HG02938 (cell line): ENCODE measurements around the gene SLC49A3.
"Not testable (repeated sequence)": the region's sequence is repeated elsewhere in the genome, so short reads cannot be mapped to it uniquely, and the experiment has no call there.

Source experiments
- ATAC-seq: cut with Tn5 transposase; IDR thresholded peaks from one replicate; pipeline ENCODE4 v1.9.1; 2021; ENCODE audit warnings: mild to moderate bottlenecking, moderate library complexity; ENCODE audit not compliant: unreplicated experiment

SLC49A3 gene

GRCh38 chr4:635066-635835, 53.7 kb downstream of the SLC49A3 start:
- not testable (repeated sequence) for ATAC-seq

DNA sequence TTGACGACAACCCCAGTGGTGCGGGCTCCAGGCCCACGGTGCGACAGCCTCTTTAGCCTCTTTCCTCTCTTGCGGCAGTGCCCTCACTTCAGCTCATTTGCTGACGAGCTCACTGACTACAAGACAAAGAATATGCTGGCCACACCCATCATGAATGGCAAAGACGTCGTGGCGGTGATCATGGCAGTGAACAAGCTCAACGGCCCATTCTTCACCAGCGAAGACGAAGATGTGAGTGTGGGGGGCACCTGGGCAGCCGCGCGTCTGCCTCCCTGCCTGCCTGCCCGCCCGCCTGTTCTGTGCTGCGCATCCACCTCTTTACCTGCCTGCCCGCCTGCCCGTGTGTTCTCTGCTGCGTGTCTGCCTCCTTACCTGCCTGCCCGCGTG, 54.4 kb downstream of the SLC49A3 start:
- no peak for ATAC-seq

DNA sequence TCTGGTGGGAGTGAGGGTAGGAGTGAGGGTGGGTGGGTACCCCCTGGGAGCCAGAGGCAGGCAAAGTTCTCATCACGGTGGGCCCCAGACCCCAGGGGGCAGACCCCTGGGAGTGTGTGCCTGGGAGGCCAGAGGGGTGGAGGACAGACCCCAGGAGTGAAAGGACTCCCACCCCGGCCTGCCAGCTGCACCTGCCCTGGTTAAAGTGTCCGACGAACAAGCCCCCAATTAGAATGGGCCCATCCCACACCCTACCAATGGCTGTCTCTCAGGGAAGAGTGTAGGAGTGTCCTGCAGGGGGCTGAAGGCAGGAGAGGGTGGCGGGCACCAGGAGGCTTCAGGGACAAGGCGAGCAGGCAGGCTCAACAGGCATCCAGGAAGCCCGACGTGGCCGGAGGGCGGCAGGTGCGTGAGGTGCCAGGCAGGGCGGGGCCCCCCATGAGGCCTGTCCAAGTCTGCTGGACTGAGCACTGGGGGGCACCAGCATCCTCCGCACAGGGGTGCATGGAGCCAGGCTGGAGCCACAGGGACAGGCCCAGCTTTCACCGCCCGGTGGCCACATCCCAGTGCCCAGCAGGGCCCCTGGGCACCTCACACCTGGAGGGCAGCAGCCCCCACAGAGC, 54.9 kb downstream of the SLC49A3 start:
- no peak for ATAC-seq

DNA sequence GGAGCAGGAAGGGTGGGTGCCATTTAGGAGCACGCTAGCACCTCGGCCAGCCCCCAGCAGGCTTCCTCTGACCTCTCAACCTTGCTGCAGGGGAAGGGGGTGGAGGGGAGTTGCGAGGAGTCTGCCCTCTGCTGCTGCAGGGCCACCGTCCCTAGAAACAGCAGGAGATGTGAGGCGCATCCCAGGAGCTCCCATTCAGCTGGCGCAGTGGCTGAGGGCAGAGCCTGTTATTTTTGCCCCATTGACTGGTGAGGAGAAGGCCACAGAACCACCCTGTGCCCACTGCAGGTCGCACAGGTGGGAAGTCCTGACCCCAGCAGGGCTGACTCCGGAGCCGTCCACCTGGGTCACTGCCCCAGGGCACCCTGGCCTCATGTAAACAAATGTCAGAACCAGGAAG, 55.5 kb downstream of the SLC49A3 start:
- no peak for ATAC-seq

- no peak for ATAC-seq
Observed at GRCh38 chr4:632926-633325, 56.0 kb downstream of the SLC49A3 start.

DNA sequence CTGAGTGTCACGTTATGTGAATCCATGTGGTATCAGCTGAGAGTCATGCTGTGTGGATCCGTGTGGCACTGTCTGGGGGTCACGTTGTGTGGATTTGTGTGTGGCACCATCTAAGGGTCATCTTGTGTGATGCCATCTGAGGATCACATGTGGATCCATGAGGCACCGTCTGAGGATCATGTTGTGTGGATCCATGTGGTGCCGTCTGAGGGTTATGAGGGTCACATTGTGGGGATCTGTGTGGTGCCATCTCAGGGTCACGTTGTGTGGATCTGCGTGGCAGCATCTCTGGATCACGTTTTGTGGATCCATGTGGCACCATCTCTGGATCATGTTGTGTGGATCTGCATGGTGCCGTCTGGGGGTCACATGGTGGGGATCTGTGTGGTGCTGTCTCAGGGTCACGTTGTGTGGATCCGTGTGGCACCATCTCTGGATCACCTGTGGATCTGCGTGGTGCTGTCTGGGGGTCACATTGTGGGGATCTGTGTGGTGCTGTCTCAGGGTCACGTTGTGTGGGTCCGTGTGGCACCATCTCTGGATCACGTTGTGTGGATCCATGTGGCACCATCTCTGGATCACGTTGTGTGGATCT, 56.7 kb downstream of the SLC49A3 start:
- ATAC-seq: no peak
